Measurements from ENCODE around the gene NUTM2G. TPM values are rescaled to one million over a fixed set of nuclear protein-coding genes. Genes with fewer than 3 reads are reported as not detected.
A peak's percentile ranks its signal among the peaks of the same experiment; 100 is the strongest.
"Not testable (repeated sequence)": the region's sequence is repeated elsewhere in the genome, so short reads cannot be mapped to it uniquely, and the experiment has no call there.

NUTM2G gene
- total RNA-seq (2014; rRNA removed; shearing (Covaris generic); ENCODE audit: low replicate concordance) = not detected in 2 replicates

DNA sequence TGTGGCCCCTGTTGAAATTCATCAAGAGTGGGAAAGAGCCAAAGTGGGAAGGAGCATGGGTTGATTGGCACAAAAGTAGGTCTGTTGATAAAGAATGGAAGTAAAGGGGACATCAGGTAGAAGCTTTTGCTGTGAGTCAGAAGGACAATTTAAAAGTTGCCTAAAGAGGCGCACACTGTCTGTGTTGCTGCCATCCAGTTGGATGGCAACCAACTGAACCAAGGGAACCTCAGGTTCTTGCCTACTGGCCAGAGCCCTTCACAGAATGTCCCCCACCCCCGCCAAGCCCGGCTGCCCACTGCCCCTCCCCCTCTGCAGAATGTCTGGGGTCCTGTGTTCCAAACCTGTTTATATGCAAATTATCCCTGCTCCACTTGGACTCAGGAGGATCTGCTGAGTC lies at the start of gene NUTM2G:
TSS of gene NUTM2G (plus strand) at position 301 of the 400 bp plus-strand sequence. CDS start 182 bp downstream, outside the sequence.
- not testable (repeated sequence) for H3K4me3 ChIP-seq, H3K9me3 ChIP-seq, H3K36me3 ChIP-seq, DNase-seq, H3K27me3 ChIP-seq

DNA sequence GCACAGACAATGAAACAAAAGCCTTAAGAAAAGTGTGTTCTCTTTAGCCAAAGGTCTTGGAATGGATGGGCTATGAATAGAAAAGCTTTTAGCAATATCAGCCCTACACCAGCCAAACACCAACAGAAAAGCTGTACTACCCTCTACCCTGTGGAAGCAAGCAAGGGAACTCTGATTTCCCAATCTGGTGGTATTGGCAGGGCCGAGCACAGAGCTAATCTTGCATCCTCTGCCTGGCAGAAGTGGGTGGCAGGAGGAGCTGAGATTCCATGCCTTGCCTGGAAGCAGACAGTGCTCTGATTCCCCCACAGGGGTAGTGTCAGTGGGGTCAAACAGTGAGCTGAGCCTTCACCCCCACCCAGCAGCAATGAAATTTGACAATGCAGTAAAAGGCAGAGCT lies 44.7 kb upstream of the NUTM2G start:
- Histone ChIP-seq H3K36me3 (no peaks in the 10 kb centered on the region), H3K27me3 (no peaks in the 10 kb centered on the region), H3K4me3 (no peak overlapping the region), H3K9me3 (no peaks in the 10 kb centered on the region; the same call in 1 of the 2 replicates)
- no peak for DNase-seq

GRCh38 chr9:96884443-96884842 lies 44.2 kb upstream of the NUTM2G start:
- DNase-seq = peak; percentile 45
- Histone ChIP-seq H3K36me3 (no peaks in the 10 kb centered on the region), H3K27me3 (no peaks in the 10 kb centered on the region), H3K9me3 (no peaks in the 10 kb centered on the region; the same call in 1 of the 2 replicates), H3K4me3 (no peak overlapping the region)

- no peaks in the 10 kb centered on the region for H3K27me3 ChIP-seq
- H3K4me3 ChIP-seq = no peak overlapping the region
- no peak for DNase-seq
- no peaks in the 10 kb centered on the region; the same call in 1 of the 2 replicates for H3K9me3 ChIP-seq
- H3K36me3 ChIP-seq = no peaks in the 10 kb centered on the region
These were observed 43.2 kb upstream of the NUTM2G start for GRCh38 chr9:96885424-96885823.

DNA sequence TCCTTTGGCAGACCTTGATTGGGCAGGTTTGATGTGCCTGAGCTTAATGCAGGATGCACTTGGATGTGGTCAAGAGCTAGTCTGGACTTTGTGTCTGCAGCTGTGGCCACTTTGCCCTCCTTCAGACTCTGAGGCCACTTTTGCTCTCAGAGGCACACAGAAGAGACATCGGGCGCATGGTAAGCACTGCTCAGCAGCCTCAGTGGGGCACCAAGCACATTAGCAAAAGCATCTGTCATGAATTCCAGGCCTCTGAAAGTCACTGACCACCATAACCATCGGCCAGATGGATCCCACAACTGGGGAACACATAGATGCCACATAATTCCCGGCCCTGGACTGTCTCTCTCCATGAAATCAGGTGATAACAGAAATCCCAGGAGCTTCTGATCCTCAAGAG lies 40.1 kb upstream of the NUTM2G start:
- Histone ChIP-seq H3K36me3 (no peaks in the 10 kb centered on the region), H3K4me3 (no peak overlapping the region), H3K27me3 (no peaks in the 10 kb centered on the region), H3K9me3 (no peaks in the 10 kb centered on the region; the same call in 1 of the 2 replicates)
- DNase-seq = no peak

GRCh38 chr9:96892131-96892530 lies 36.5 kb upstream of the NUTM2G start:
- Histone ChIP-seq H3K27me3 (no peaks in the 10 kb centered on the region), H3K9me3 (no peaks in the 10 kb centered on the region), H3K36me3 (no peaks in the 10 kb centered on the region; the same call in 1 of the 2 replicates), H3K4me3 (no peak overlapping the region)
- DNase-seq = no peak

GRCh38 chr9:96900010-96900409 lies 28.6 kb upstream of the NUTM2G start:
- not testable (repeated sequence) for DNase-seq

DNA sequence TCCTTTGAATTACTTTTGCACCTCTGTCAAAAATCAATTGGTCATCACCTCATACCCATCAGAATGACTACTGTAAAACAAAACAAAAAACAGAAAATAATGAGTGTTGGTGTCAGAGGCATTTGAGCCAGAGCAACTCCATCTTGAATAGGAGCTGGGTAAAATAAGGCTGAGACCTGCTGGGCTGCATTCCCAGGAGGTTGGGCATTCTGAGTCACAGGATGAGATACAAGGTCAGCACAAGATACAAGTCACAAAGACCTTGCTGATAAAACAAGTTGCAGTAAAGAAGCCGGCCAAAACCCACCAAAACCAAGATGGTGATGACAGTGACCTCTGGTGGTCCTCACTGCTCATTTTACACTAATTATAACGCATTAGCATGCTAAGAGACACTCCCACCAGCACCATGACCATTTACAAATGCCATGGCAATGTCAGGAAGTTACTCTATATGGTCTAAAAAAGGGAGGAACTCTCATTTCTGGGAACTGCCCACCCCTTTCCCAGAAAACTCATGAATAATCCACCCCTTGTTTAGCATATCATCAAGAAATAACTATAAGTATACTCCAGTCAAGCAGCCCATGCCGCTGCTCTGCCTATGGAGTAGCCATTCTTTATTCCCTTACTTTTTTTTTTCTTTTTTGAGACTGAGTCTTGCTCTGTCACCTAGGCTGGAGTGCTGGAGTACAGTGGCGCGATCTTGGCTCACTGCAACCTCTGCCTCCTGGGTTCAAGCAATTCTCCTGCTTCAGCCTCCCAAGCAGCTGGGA lies 23.5 kb upstream of the NUTM2G start:
- not testable (repeated sequence) for H3K4me3 ChIP-seq, H3K36me3 ChIP-seq, DNase-seq, H3K9me3 ChIP-seq, H3K27me3 ChIP-seq

More at GRCh38 chr9:96900010-96900409, 28.6 kb upstream of the NUTM2G start:
- not testable (repeated sequence) for H3K36me3 ChIP-seq, H3K4me3 ChIP-seq, H3K27me3 ChIP-seq, H3K9me3 ChIP-seq

DNA sequence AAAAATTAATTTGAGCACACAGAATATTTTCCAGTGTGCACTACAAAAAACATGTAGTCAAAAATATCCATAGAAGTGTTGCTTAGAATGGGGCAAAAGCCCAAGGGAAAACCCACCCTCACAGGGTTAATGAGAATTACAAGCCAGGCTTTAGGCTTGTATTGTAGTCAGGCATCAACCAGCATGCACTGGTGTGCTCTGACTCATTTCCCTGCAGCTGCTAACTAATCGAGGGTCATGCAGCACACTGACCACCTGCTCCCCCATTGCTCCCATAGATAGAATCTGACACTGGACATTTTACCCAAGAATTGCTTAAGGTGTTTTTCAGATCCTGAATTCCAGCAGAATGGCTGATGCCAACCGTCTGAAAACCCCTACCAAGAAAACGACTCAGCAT lies 20.2 kb upstream of the NUTM2G start:
- DNase-seq, H3K4me3 ChIP-seq, H3K27me3 ChIP-seq, H3K9me3 ChIP-seq, H3K36me3 ChIP-seq: not testable (repeated sequence)

DNA sequence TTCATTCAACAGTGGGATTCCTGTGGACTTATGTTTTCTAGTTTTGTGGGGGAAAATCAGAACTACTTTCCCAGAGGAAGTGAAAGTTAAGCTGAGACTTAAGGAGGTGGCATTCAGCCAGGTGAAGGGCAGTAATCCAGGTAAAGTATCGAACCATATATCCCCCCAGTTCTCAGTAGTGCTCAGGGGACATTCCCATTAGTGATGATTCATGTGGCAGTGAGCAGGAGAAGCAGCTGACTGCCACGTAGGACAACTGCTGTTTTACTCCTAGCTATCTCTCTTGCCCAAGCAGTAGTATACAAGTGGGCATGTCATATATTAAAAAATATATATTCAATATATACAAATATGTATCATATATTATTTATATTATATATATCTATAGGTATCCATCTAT lies 13.1 kb upstream of the NUTM2G start:
- not testable (repeated sequence) for H3K4me3 ChIP-seq, DNase-seq

GRCh38 chr9:96916531-96916930 lies 12.1 kb upstream of the NUTM2G start:
- H3K36me3 ChIP-seq = not testable (repeated sequence)

More for the DNA sequence above, 13.1 kb upstream of the NUTM2G start:
- H3K27me3 ChIP-seq, H3K9me3 ChIP-seq, H3K36me3 ChIP-seq: not testable (repeated sequence)

GRCh38 chr9:96918550-96918949 lies 10.1 kb upstream of the NUTM2G start:
- not testable (repeated sequence) for H3K4me3 ChIP-seq, DNase-seq, H3K9me3 ChIP-seq, H3K36me3 ChIP-seq, H3K27me3 ChIP-seq

More at GRCh38 chr9:96916531-96916930, 12.1 kb upstream of the NUTM2G start:
- H3K27me3 ChIP-seq, DNase-seq, H3K4me3 ChIP-seq, H3K9me3 ChIP-seq: not testable (repeated sequence)

GRCh38 chr9:96920803-96921202 lies 7.8 kb upstream of the NUTM2G start:
- H3K27me3 ChIP-seq, H3K9me3 ChIP-seq, H3K4me3 ChIP-seq, DNase-seq, H3K36me3 ChIP-seq: not testable (repeated sequence)

- H3K4me3 ChIP-seq, H3K36me3 ChIP-seq, DNase-seq, H3K27me3 ChIP-seq, H3K9me3 ChIP-seq: not testable (repeated sequence)
These were observed 3.1 kb upstream of the NUTM2G start for GRCh38 chr9:96925587-96925986.

DNA sequence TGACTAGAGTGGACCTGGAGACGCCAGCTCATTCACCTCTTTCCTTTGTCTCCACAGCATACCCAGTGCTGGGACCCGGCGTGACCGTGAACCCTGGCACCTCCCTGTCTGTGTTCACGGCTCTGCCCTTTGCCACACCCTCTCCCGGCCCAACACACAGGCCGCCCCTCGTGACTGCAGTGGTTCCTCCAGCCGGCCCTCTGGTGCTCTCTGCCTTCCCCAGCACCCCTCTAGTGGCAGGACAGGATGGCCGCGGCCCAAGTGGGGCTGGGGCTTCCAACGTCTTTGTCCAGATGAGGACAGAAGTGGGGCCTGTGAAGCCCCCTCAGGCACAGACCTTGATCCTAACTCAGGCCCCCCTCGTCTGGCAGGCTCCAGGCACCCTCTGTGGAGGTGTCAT lies 3.0 kb downstream of the NUTM2G start:
- H3K27me3 ChIP-seq, H3K9me3 ChIP-seq, H3K36me3 ChIP-seq, H3K4me3 ChIP-seq, DNase-seq: not testable (repeated sequence)

GRCh38 chr9:96934097-96934496 lies 5.5 kb downstream of the NUTM2G start:
- not testable (repeated sequence) for H3K27me3 ChIP-seq, DNase-seq, H3K4me3 ChIP-seq, H3K9me3 ChIP-seq, H3K36me3 ChIP-seq

DNA sequence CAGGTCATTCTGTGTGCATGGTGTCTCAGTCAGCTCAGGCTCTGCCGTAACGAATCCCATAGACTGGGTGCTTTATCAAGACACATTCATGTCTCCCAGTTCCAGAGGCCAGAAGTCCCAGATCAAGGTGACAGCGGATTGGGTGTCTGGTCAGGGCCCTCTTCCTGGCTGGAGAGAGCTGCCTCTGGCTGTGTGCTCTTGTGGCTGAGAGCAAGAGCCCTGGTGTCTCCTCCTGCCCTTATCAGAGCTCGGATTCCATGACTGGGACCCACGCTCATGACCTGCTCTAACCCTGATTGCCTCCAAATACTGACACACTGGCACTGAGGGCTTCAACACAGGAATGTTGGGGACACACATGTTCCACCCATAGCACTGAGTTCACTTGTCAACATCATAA lies 6.1 kb downstream of the NUTM2G start:
- H3K4me3 ChIP-seq, H3K36me3 ChIP-seq, DNase-seq, H3K27me3 ChIP-seq, H3K9me3 ChIP-seq: not testable (repeated sequence)

GRCh38 chr9:96935401-96935800 lies 6.8 kb downstream of the NUTM2G start:
- not testable (repeated sequence) for H3K4me3 ChIP-seq, H3K9me3 ChIP-seq, DNase-seq, H3K36me3 ChIP-seq, H3K27me3 ChIP-seq
